Measurements from ENCODE around the gene AFP.
"Not testable (repeated sequence)": the region's sequence is repeated elsewhere in the genome, so short reads cannot be mapped to it uniquely, and the experiment has no call there.

The AFP gene

DNA sequence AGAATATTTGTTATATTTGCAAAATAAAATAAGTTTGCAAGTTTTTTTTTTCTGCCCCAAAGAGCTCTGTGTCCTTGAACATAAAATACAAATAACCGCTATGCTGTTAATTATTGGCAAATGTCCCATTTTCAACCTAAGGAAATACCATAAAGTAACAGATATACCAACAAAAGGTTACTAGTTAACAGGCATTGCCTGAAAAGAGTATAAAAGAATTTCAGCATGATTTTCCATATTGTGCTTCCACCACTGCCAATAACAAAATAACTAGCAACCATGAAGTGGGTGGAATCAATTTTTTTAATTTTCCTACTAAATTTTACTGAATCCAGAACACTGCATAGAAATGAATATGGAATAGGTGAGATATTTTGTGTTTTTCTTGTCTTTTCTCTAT, at the start of gene AFP:
TSS of gene AFP (plus strand) at position 238 of the 400 bp plus-strand sequence. CDS start at position 280, 42 bp downstream.
- TF ChIP-seq EZH2phosphoT487 (IDR thresholded peaks at IDR 0.05; ENCODE audit: borderline replicate concordance) = no peak
- TF ChIP-seq, protein P1, sequence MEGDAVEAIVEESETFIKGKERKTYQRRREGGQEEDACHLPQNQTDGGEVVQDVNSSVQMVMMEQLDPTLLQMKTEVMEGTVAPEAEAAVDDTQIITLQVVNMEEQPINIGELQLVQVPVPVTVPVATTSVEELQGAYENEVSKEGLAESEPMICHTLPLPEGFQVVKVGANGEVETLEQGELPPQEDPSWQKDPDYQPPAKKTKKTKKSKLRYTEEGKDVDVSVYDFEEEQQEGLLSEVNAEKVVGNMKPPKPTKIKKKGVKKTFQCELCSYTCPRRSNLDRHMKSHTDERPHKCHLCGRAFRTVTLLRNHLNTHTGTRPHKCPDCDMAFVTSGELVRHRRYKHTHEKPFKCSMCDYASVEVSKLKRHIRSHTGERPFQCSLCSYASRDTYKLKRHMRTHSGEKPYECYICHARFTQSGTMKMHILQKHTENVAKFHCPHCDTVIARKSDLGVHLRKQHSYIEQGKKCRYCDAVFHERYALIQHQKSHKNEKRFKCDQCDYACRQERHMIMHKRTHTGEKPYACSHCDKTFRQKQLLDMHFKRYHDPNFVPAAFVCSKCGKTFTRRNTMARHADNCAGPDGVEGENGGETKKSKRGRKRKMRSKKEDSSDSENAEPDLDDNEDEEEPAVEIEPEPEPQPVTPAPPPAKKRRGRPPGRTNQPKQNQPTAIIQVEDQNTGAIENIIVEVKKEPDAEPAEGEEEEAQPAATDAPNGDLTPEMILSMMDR (conservative IDR thresholded peaks at IDR 0.05; ENCODE audit: low read length) = no peak
- Histone ChIP-seq H3K4me2 (ENCODE audit: low read depth, low read length, poor library complexity, severe bottlenecking) (no peak within 1 kb of the TSS), H3K4me1 (ENCODE audit: insufficient read depth, low read length, poor library complexity, severe bottlenecking) (no peaks in the 10 kb centered on the region)

DNA sequence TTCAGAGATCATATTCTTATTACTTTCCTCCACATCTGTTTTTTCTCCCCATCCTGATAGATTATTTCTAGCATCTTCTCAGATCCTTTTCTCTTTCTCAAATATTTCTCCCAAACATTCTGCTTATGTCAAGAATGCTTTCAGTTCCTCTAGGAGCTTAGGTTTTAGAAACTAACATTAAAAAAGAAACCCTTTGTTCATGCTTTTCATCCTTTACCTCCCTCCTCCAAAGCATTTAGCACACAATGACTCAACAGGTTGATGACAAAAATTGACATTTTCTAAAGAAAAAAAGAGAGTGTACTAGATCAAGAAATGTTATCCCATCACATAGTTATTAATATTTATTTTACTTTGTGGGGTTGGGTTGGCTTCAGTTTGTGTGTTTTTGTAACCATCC, 48.5 kb upstream of the AFP start:
- H3K36me3 ChIP-seq (ENCODE audit: insufficient read depth, low read length) = no peaks in the 10 kb centered on the region
- H3K4me2 ChIP-seq (ENCODE audit: low read depth, low read length, poor library complexity, severe bottlenecking) = no peak overlapping the region
- no peak overlapping the region for H2AFZ ChIP-seq (ENCODE audit: low read length)
- no peak overlapping the region for H3K9ac ChIP-seq (ENCODE audit: low read depth, low read length, poor library complexity, severe bottlenecking)
- no peaks in the 10 kb centered on the region for H4K20me1 ChIP-seq (ENCODE audit: insufficient read depth, low read length, poor library complexity, severe bottlenecking)
- H3K79me2 ChIP-seq (ENCODE audit: insufficient read depth, low read length) = no peaks in the 10 kb centered on the region
- no peaks in the 10 kb centered on the region for H3K9me3 ChIP-seq (ENCODE audit: insufficient read depth, low read depth, low read length)
- H3K27me3 ChIP-seq (ENCODE audit: insufficient read depth, low read length, poor library complexity, severe bottlenecking) = no peaks in the 10 kb centered on the region
- TF ChIP-seq, protein P1 (conservative IDR thresholded peaks at IDR 0.05; ENCODE audit: low read length) = no peak
- no peak for TF ChIP-seq EZH2phosphoT487 (IDR thresholded peaks at IDR 0.05; ENCODE audit: borderline replicate concordance)
- no peaks in the 10 kb centered on the region for H3K9me2 ChIP-seq (replicated peaks; ENCODE audit: low read depth, low read length)
- no peaks in the 10 kb centered on the region for H3F3A ChIP-seq (ENCODE audit: low read depth)
- no peak overlapping the region for H3K4me3 ChIP-seq (ENCODE audit: low read length, poor library complexity, severe bottlenecking)
- no peaks in the 10 kb centered on the region for H3K4me1 ChIP-seq (ENCODE audit: insufficient read depth, low read length, poor library complexity, severe bottlenecking)

More for the DNA sequence above, at the start of gene AFP:
- Histone ChIP-seq H3K79me2 (ENCODE audit: insufficient read depth, low read length) (no peaks in the 10 kb centered on the region), H3K9me2 (replicated peaks; ENCODE audit: low read depth, low read length) (no peaks in the 10 kb centered on the region), H3K9me3 (ENCODE audit: insufficient read depth, low read depth, low read length) (no peaks in the 10 kb centered on the region), H3K27me3 (ENCODE audit: insufficient read depth, low read length, poor library complexity, severe bottlenecking) (no peaks in the 10 kb centered on the region), H2AFZ (ENCODE audit: low read length) (no peak within 1 kb of the TSS), H3K36me3 (ENCODE audit: insufficient read depth, low read length) (no peaks in the 10 kb centered on the region), H3F3A (ENCODE audit: low read depth) (no peaks in the 10 kb centered on the region), H3K4me3 (ENCODE audit: low read length, poor library complexity, severe bottlenecking) (no peak within 1 kb of the TSS), H4K20me1 (ENCODE audit: insufficient read depth, low read length, poor library complexity, severe bottlenecking) (no peaks in the 10 kb centered on the region), H3K9ac (ENCODE audit: low read depth, low read length, poor library complexity, severe bottlenecking) (no peak within 1 kb of the TSS)

DNA sequence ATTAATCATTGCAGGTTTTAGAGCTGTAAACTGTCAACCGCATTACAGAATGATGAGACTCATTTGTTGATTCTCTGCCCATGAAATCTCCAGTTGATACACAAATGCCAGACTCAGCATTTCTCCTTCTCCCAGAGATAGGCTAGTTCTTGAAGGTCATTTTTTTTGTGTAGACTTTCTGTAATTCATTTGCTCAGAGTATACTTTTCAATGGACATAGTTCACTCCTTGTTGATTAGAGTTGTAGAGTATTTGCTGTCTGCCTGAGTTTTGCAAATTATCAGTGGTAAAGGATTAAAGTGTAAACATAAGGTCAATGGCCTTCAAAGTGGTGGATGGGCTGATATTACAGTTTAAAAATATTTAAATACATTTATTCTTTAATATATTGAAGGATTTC, 47.1 kb upstream of the AFP start:
- Histone ChIP-seq H3K4me3 (ENCODE audit: low read length, poor library complexity, severe bottlenecking) (no peak overlapping the region), H3K27me3 (ENCODE audit: insufficient read depth, low read length, poor library complexity, severe bottlenecking) (no peaks in the 10 kb centered on the region), H3K4me1 (ENCODE audit: insufficient read depth, low read length, poor library complexity, severe bottlenecking) (no peaks in the 10 kb centered on the region), H3K9me3 (ENCODE audit: insufficient read depth, low read depth, low read length) (no peaks in the 10 kb centered on the region), H3K9ac (ENCODE audit: low read depth, low read length, poor library complexity, severe bottlenecking) (no peak overlapping the region), H3K79me2 (ENCODE audit: insufficient read depth, low read length) (no peaks in the 10 kb centered on the region), H3K9me2 (replicated peaks; ENCODE audit: low read depth, low read length) (no peaks in the 10 kb centered on the region), H3K36me3 (ENCODE audit: insufficient read depth, low read length) (no peaks in the 10 kb centered on the region), H3K4me2 (ENCODE audit: low read depth, low read length, poor library complexity, severe bottlenecking) (no peak overlapping the region), H2AFZ (ENCODE audit: low read length) (no peak overlapping the region), H4K20me1 (ENCODE audit: insufficient read depth, low read length, poor library complexity, severe bottlenecking) (no peaks in the 10 kb centered on the region), H3F3A (ENCODE audit: low read depth) (no peaks in the 10 kb centered on the region)
- TF ChIP-seq, protein P1 (conservative IDR thresholded peaks at IDR 0.05; ENCODE audit: low read length) = no peak
- no peak for TF ChIP-seq EZH2phosphoT487 (IDR thresholded peaks at IDR 0.05; ENCODE audit: borderline replicate concordance)

DNA sequence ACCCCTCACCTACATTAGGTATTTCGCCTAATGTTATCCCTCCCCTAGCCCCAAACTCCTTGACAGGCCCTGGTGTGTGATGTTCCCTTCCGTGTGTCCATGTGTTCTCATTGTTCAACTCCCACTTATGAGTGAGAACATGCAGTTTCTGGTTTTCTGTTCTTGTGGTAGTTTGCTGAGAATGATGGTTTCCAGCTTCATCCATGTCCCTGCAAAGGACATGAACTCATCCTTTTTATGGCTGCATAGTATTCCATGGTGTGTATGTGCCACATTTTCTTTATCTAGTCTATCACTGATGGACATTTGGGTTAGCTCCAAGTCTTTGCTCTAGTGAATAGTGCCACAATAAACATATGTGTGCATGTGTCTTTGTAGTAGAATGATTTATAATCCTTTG, 46.4 kb upstream of the AFP start:
- not testable (repeated sequence) for H3K27me3 ChIP-seq (ENCODE audit: insufficient read depth, low read length, poor library complexity, severe bottlenecking); H3K36me3 ChIP-seq (ENCODE audit: insufficient read depth, low read length); H2AFZ ChIP-seq (ENCODE audit: low read length); H3K4me3 ChIP-seq (ENCODE audit: low read length, poor library complexity, severe bottlenecking); H4K20me1 ChIP-seq (ENCODE audit: insufficient read depth, low read length, poor library complexity, severe bottlenecking); H3K9me3 ChIP-seq (ENCODE audit: insufficient read depth, low read depth, low read length); H3K79me2 ChIP-seq (ENCODE audit: insufficient read depth, low read length); H3F3A ChIP-seq (ENCODE audit: low read depth); H3K9me2 ChIP-seq (replicated peaks; ENCODE audit: low read depth, low read length); H3K4me1 ChIP-seq (ENCODE audit: insufficient read depth, low read length, poor library complexity, severe bottlenecking); H3K4me2 ChIP-seq (ENCODE audit: low read depth, low read length, poor library complexity, severe bottlenecking); H3K9ac ChIP-seq (ENCODE audit: low read depth, low read length, poor library complexity, severe bottlenecking)
